ENCODE data around the gene BDH2. TPM values are rescaled to one million over a fixed set of nuclear protein-coding genes. Genes with fewer than 3 reads are reported as not detected.
A peak's percentile ranks its signal among the peaks of the same experiment; 100 is the strongest.

The BDH2 gene
- total RNA-seq, 1 experiment from 2014 or later: 10.5 TPM

GRCh38 chr4:103076747-103077347, 22.8 kb downstream of the BDH2 start, which contains the start of gene SLC9B2:
SLC9B2 (minus strand) TSS chr4:103076761; CDS start chr4:103067550, 9,211 bp downstream.
- ATAC-seq: peak; percentile 72
- peaks cover 38% of the 10 kb centered on the region for H3K79me2 ChIP-seq (ENCODE audit: low read length)
- H3K9me3 ChIP-seq (ENCODE audit: low read length): no peaks in the 10 kb centered on the region
- peak within 1 kb of the TSS; percentile 95 for H3K9ac ChIP-seq (ENCODE audit: low read length)
- peak within 1 kb of the TSS; percentile 73 for H3K27ac ChIP-seq (ENCODE audit: low read length)
- H3F3A ChIP-seq (ENCODE audit: low read length, unreplicated experiment): no peaks in the 10 kb centered on the region
- POLR2A ChIA-PET (ENCODE audit: unreplicated experiment): interaction anchor here (0.6 kb wide), 1 partner anchor 251 kb away, joined by 3 read pairs; no protein-coding TSS in a partner anchor
- H3K4me1 ChIP-seq (ENCODE audit: insufficient read depth, low read length): peaks cover 30% of the 10 kb centered on the region
- H2AFZ ChIP-seq (ENCODE audit: low read length): peak within 1 kb of the TSS; percentile 97
- CTCF ChIA-PET: no interaction called here
- H3K36me3 ChIP-seq (ENCODE audit: low read depth, low read length): no peaks in the 10 kb centered on the region; the same call in 1 of the 2 replicates
- peak within 1 kb of the TSS; percentile 90 for H3K4me2 ChIP-seq (ENCODE audit: low read length)
- TF ChIP-seq CTCF (conservative IDR thresholded peaks at IDR 0.05; ENCODE audit: low read depth, low read length) (no peak), EZH2phosphoT487 (IDR thresholded peaks at IDR 0.05; ENCODE audit: borderline replicate concordance, low read length) (no peak), EZH2 (IDR thresholded peaks at IDR 0.05; ENCODE audit: low read length, unreplicated experiment) (no peak)
- peak within 1 kb of the TSS; percentile 88 for H3K4me3 ChIP-seq (ENCODE audit: low read length)
- H3K27me3 ChIP-seq (ENCODE audit: low read length): no peaks in the 10 kb centered on the region
- intact Hi-C loops (cut with micrococcal nuclease): loop anchor here (2.0 kb wide), 1 partner anchor 58 kb away; the partner anchor contains the start of gene SLC9B1
- DNase-seq: peak; percentile 50
- no peaks in the 10 kb centered on the region for H3K9me2 ChIP-seq (replicated peaks; ENCODE audit: low read length)
- BruUV-seq (replicated peaks): TSS peak; percentile 54
- no peaks in the 10 kb centered on the region for H4K20me1 ChIP-seq (ENCODE audit: low read length)

- DNase-seq: peak; percentile 41
- Histone ChIP-seq H3F3A (ENCODE audit: low read length, unreplicated experiment) (no peaks in the 10 kb centered on the region), H3K9me2 (replicated peaks; ENCODE audit: low read length) (no peaks in the 10 kb centered on the region), H2AFZ (ENCODE audit: low read length) (peak overlapping the region; percentile 97), H3K4me2 (ENCODE audit: low read length) (peak overlapping the region; percentile 90), H3K36me3 (ENCODE audit: low read depth, low read length) (no peaks in the 10 kb centered on the region; the same call in 1 of the 2 replicates), H3K4me3 (ENCODE audit: low read length) (peak overlapping the region; percentile 88), H4K20me1 (ENCODE audit: low read length) (no peaks in the 10 kb centered on the region), H3K27ac (ENCODE audit: low read length) (peak overlapping the region; percentile 73), H3K9me3 (ENCODE audit: low read length) (no peaks in the 10 kb centered on the region), H3K27me3 (ENCODE audit: low read length) (no peaks in the 10 kb centered on the region), H3K9ac (ENCODE audit: low read length) (peak overlapping the region; percentile 95), H3K79me2 (ENCODE audit: low read length) (peaks cover 38% of the 10 kb centered on the region), H3K4me1 (ENCODE audit: insufficient read depth, low read length) (peaks cover 30% of the 10 kb centered on the region)
- ATAC-seq: peak; percentile 64
- CTCF ChIA-PET: no interaction called here
- POLR2A ChIA-PET (ENCODE audit: unreplicated experiment): interaction anchor here (0.6 kb wide), 1 partner anchor 251 kb away, joined by 3 read pairs; no protein-coding TSS in a partner anchor
- no TSS peak for BruUV-seq (replicated peaks)
- TF ChIP-seq EZH2phosphoT487 (IDR thresholded peaks at IDR 0.05; ENCODE audit: borderline replicate concordance, low read length) (no peak), EZH2 (IDR thresholded peaks at IDR 0.05; ENCODE audit: low read length, unreplicated experiment) (no peak), CTCF (conservative IDR thresholded peaks at IDR 0.05; ENCODE audit: low read depth, low read length) (no peak)
- intact Hi-C loops (cut with micrococcal nuclease): loop anchor here (2.0 kb wide), 1 partner anchor 57 kb away; the partner anchor contains the start of gene SLC9B1
These were observed 23.5 kb downstream of the BDH2 start for GRCh38 chr4:103075894-103076746.
